Inflammatory macrophage treated with lipopolysaccharide for 4 hours (primary cell): Measurements from ENCODE around the gene TIMP3.
A peak's percentile ranks its signal among the peaks of the same experiment; 100 is the strongest.

Experiments
- DNase-seq: peaks from one replicate; pipeline ENCODE4 v3.0.0-alpha.2; 2020

TIMP3 gene

DNA sequence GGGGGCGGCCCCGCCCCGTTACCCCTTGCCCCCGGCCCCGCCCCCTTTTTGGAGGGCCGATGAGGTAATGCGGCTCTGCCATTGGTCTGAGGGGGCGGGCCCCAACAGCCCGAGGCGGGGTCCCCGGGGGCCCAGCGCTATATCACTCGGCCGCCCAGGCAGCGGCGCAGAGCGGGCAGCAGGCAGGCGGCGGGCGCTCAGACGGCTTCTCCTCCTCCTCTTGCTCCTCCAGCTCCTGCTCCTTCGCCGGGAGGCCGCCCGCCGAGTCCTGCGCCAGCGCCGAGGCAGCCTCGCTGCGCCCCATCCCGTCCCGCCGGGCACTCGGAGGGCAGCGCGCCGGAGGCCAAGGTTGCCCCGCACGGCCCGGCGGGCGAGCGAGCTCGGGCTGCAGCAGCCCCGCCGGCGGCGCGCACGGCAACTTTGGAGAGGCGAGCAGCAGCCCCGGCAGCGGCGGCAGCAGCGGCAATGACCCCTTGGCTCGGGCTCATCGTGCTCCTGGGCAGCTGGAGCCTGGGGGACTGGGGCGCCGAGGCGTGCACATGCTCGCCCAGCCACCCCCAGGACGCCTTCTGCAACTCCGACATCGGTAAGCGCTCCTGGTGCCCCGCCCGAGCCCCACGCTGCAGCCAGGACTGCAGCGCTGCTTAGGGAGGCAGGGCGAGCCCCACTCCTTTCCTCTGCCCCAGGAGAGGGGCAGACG lies at the start of gene TIMP3:
TSS of gene TIMP3 (plus strand) at position 169 of the 700 bp plus-strand sequence. CDS start at position 466, 297 bp downstream.
- peak; percentile 14 for DNase-seq

DNA sequence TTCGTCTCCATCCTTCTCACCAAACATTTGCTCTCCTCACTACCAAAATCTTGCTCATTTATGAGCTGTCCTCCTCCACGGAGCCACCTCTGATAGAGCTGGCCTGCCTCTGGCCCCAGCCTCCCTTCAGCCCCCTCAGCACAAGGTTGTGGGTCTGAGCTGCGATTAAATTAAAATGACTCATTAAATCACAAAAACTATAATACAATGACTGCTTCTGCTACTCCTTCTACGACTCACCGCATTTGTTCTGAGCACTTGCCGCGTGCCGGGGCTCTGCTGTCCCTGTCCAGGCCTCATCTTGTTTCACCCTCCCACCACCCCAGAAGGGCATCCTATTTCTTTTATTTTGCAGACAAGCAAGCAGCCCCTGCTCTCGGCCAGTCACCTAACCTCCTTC lies 49.2 kb upstream of the TIMP3 start:
- no peak for DNase-seq

DNA sequence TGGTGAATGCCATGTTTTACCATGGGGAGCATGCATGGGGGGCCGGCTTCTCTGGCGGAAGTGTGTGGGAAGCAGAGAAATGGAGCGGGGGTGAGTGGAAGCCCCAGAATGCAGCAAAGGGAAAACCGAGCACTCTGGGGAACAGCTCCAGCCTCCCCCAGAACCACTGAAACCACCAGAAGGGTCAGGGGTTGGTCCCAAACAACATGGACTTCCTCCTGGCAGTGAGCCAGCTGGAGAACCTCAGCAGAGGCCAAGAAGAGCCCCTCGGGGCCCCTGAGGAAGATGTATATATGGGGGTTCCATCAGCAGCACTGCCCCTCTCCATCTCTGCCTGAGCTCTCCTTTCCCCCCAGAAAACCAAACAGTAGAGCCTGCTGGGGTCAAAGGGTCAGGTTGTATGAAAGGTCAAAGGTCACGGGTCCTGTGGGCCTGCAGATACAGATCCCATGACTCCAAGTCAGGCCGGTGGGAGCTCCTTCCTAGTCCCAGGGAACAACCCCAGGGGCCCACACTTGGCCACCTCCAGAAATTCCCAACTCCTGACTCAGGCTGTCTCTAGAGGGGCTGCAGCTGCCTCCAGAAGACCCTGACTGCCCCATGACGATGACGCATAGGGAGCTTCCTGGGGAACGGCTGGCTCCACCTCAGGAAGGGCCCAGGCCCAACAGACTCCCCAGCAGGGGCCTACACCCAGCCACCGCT lies 48.5 kb upstream of the TIMP3 start:
- no peak for DNase-seq

DNA sequence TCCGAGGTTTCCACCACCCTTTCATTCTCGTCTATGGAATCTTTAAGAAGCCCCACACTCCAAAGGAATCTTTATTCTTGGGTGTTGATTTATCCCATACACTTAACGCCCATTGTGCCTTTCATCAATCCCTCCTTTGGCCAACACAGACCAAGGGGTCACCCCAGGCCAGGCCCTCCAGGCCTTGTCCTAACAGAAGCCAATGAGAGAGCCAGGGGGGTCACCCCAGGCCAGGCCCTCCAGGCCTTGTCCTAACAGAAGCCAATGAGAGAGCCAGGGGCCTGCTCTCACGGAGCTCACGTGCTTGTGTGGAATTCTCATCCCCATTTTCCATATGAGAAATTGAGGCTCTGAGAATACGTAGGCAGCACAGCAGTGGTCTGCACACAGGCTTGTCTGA lies 47.9 kb upstream of the TIMP3 start:
- DNase-seq: no peak

DNA sequence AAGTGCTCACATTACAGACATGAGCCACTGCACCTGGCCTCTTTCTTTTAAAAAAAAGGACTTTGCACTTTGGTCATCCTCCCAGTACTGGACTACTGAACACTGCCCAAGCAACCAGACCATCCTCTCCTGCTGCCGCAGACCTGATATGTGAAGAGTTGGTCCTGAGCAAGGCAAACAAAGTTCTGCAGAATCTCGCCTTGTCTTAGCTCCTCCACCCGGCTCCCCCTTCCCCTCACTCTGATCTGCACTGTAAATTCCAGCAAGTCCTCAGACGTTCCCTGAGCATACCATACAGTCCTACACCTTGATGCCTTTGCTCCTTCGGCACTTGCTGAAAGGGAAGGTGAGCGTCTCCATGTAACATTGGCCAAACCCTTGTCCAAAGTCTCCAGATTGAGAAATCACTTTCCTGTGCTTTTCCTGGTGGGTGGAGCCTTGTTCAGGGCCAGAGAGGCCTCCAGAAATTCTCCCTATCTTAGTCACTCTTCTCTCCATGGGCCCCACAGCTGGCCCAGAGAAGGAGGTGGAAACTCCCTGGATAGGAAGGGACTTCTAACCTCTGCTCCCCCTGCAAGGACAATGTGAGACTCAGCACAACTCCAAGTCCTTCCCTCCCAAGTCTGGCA lies 47.0 kb upstream of the TIMP3 start:
- DNase-seq: peak; percentile 30

DNA sequence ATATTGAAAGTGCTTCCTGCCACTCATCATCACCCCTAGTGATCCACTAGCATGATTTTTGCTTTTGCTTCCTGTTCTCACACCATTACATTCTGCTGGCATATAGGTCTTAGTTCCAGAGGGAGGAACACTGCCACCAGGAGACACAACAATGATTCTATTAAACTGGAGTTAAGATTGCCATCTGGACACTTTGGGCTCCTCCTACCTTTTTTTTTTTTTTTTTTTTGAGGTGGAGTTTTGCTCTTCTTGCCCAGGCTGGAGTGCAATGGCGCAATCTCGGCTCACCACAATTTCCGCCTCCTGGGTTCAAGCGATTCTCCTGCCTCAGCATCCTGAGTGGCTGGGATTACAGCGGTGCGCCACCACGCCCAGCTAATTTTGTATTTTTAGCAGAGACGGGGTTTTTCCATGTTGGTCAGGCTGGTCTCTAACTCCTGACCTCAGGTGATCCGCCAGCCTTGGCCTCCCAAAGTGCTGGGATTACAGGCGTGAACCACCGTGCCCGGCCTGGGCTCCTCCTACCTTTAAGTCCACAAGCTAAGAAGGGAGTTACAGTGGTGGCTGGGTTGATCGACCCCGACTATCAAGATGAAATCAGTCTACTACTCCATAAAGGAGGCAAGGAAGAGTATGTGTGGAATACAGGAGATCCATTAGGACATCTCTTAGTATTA lies 44.3 kb upstream of the TIMP3 start:
- peak; percentile 73 for DNase-seq

DNA sequence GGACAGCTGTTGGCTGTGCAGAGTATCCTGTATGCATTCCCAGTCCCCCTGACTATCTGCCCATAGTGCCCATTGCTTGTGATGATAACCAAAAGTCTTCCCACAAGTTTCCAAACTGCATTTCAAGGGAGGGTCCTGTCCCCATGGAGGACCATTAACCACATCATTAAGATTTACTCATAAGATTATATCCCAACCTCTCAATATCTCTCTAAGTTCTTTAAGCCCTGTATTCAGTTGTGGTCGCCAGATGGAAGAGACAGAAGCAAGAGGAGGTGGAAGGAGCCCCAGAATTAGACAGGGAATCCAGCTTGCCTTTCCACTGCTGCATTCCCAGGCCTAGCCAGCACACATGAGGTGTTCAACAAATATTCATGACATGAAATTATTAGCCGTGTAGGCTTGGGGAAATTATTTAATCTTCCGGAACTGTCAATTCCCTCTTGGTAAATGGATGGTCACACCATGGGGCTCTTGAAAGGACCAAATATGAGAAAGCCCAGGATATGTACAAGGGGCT lies 42.6 kb upstream of the TIMP3 start:
- DNase-seq: no peak

DNA sequence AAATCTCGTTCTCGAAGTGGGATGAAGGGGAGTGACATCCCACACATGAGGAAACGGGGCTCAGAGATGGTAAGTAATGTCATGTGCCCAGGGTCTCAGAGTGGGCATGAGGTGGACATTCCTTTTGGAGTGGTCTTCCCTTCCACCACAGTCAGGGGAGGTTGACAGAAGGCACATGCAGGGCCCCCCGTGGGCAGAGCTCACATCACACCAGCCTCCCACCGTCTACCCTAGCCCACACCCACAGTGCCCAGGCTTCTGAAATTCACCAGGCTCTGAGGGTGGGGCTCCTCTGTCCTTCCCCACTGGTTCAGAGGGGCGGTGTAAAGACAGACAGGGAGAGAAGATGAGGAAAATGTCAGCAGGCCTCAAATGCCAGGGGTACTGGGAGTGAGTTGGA lies 41.1 kb upstream of the TIMP3 start:
- DNase-seq: no peak

DNA sequence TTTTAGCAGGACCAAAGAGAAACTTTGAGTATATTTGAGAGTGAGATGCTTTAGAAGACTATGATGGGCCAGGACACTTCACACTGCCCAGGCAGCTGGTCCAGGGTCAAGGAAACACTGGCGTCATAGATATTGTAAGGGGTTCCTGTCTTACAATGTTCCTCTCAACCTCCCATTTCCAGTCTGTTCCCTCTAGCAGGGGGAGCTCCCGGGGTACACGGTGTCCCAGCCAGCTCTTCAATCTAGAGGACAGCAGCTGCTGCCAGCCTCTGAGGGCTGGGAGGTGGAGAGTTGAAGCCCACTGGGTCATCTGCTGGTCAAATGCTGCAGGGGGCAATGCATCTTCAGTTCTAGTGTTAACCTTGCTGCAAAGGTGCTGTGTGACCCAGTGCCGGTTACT lies 40.7 kb upstream of the TIMP3 start:
- DNase-seq: no peak

DNA sequence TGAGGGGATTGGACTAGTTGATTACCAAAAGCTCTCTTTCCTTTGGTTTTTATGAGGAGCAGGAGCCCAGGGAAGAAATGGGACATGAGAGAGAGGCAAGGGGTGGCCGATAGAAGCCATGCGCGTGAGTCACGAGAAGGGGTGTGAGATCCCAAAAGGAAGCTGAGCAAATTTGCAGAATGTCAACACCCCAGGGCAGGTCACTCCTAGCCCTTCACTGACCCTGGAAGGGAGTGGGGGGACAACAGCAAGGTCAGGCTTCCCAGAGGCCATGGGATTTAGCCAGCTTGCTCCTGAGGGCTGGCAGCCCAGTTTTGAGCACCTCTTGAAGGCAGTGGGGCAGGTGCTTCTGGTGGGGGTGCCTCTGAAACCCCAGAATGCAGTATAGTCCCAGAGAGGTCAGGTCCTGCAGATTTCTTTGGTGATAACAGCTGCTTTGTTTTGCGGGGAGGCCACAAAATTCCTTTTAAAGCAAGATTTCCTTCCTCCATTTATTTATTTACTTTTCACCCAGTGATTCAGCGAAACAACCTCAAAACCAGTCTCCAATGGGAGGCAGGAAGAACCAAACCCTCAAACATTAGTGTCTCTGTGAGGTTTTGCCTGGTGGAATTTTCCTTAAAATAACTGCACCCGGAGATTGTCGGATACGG lies 40.1 kb upstream of the TIMP3 start:
- peak; percentile 57 for DNase-seq

GRCh38 chr22:32764330-32765131 lies 37.0 kb upstream of the TIMP3 start:
- DNase-seq: peak; percentile 94

DNA sequence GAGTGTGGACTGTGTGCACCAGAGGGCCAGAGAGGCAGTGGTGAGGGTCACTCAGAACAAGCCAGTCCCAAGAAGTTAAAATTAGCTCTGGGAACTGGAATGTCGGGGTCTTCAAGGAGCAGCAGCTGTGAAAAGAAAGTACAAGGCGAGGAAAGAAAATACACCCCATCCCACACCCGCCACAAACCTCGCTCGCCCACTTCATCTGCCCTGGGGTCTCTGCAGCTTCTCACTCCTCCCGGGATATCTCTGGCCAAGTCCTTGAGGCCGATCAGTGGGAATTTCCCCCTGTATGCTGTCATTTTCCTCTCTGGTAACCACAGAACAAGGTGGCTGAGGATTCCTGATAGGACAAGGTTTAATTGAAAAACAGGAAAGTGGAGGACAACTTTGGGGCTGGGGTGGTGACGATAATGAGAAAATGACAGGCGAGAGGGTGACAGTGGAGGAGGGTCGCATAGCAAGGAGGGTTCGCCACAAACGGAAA lies 36.3 kb upstream of the TIMP3 start:
- no peak for DNase-seq

DNA sequence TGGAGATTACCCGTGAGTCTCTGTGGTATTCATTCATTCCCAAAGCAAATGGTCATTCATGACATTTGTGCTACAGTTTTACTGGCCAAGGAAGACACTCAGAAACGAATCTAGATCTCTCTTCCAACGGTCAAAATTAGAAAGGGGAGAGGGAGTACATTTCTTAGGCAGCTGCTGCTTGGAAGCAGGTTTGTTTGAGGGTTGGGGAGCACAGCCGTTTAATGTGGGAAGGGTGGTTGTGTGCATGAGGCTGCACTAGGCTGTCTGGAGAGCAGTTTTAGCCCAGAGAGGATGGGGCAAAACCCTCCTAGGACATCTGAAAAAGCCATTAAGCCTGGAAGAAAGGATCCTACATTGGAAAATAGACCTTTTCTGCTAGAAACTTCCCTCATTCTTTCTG lies 29.7 kb upstream of the TIMP3 start:
- DNase-seq: no peak

DNA sequence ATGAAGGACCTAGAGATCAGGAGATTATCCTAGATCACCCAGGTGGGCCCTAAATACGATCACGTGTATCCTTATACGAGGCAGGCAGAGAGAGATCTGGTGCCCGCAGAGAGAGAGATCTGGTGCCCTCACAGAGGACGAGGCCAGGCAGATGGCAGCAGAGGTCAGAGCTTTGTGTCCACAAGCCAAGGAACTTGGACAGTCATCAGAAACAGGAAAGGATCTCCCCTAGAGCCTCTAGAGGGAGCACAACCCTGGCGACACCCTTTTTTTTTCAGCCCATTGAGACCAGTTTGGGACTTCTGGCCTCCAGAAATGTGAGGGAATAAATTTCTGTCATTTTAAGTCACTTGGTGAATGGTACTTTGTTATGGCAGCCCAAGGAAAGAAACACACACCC lies 25.5 kb upstream of the TIMP3 start:
- peak; percentile 24 for DNase-seq

GRCh38 chr22:32776397-32776796 lies 25.1 kb upstream of the TIMP3 start:
- DNase-seq: no peak

GRCh38 chr22:32776802-32777201 lies 24.7 kb upstream of the TIMP3 start:
- DNase-seq: peak; percentile 63

- DNase-seq: no peak
Measured at GRCh38 chr22:32777987-32778386, 23.5 kb upstream of the TIMP3 start.

DNA sequence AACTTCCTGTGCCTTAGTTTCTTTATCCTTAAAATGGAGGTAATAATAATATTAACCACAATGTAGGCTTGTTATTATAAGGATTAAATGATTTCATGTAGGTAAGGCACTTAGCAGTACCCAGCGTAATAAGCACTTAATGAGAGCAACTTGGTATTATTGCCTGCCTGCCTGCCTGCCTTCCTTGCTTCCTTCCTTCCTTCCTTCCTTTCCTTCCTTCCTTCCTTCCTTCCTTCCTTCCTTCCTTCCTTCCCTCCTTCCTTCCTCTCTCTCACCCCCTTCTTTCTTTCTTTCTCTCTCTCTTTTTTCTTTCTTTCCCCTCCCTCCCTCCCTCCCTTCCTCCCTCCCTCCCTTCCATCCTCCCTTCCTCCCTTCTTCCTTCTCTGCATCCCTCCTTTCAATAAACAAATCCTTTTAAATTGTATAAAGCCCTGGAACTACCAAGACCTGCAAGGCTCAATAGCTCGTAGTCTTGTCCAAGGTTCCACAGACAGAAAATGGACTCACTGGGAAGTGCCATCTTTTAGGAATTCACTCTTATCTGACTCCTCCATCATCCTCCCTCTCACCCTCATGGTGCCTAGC lies 20.7 kb upstream of the TIMP3 start:
- DNase-seq: no peak

GRCh38 chr22:32781695-32782094 lies 19.8 kb upstream of the TIMP3 start:
- no peak for DNase-seq

DNA sequence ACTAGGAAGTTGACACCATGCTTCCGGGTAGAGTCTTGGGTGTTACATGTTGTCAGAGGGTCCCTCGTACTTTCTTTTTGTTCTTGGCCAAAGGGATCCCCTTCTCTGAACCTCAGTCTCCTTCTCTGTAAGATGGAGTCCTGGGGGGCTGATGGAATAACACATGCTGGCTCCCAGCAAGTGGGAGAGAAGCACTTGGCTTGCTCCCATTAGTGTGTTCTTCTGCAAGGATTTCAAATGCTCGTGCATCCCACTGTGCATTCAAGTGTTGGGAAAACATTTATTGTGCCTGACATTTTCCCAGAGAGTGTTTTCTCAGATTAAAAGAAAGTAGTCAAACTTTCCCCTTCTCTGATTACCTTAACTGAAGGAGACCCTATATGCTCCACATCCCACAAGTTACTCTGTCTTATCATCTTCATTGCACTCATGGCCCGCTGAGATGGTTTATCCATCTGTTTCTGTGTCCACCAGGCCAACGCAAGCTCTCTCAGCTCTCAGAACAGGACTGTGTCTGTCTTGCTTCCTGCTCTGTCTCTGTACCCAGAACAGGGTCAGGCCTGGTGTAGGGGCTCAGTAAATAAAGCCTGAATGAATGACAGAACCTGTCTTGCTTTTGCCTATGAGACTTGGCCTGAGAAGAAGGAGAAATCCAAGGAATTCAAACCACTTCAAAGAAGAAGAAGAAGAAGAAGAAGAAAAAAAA lies 16.0 kb upstream of the TIMP3 start:
- no peak for DNase-seq

GRCh38 chr22:32786027-32786418 lies 15.5 kb upstream of the TIMP3 start:
- DNase-seq: no peak
